ENCODE data around the gene NBPF26.
"Not testable (repeated sequence)": the region's sequence is repeated elsewhere in the genome, so short reads cannot be mapped to it uniquely, and the experiment has no call there.

NBPF26 gene

DNA sequence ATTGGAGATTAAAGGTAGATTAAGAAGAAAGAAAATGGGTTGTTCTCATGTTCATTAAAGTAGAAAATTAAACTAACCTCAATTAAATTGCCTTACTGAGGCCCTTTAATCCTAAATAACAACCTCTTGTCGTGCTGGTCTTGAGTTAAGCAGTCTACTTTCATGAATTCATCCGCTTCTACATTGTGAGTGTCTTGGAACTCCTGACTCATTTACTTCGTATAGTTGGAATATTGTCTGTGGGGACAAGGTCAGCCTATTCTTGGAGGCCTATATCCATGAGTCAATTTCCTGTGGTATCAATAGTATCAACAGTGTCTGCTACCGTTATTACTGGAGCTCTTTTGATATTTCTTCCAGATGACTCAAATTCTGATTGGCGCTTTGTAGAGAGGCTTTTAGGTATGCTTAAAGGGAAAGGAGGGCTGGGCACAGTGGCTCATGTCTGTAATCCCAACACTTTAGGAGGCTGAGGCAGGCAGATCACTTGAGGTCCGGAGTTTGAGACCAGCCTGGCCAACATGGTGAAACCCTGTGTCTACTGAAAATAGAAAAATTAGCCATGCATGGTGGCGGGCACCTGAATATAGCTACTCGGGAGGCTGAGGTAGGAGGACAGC lies 136.0 kb downstream of the NBPF26 start:
- not testable (repeated sequence) for DNase-seq

DNA sequence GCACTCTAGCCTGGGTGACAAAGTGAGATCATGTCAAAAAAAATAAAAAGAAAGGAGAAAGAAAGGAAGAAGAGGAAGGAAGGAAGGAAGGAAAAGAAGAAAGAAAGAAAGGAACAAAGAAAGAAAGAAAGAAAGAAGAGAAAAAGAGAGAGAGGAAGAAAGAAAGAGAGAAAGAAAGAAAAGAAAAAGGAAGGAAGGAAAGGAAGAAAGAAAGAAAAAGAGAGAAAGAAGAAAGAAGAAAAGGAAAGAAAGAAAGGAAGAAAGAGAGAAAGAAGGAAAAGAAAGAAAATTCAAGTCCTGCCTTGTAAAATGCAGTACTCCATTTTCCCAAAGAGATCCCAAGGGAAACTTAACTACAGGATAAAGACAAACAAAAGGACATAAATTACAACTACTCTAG lies 154.5 kb downstream of the NBPF26 start:
- not testable (repeated sequence) for DNase-seq

DNA sequence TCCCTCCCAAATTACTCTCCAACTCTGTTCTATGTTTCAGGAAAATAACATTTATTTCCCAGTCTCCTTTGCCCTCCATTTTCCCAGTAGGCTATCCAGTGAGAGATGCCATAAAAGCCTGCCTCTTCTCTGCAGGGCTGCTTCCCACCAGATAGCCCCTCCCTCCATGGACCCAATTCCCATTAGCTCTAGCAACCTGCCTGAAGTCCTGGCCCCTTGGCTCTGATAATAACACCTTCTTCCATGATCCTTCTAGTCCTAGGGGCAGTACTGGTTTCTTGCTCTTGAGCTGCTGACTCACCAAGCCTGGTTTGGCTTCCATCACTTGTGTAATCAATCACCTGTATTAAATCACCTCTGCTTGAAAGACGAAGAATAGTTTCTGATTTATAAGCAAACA lies 156.3 kb downstream of the NBPF26 start:
- DNase-seq: not testable (repeated sequence)

DNA sequence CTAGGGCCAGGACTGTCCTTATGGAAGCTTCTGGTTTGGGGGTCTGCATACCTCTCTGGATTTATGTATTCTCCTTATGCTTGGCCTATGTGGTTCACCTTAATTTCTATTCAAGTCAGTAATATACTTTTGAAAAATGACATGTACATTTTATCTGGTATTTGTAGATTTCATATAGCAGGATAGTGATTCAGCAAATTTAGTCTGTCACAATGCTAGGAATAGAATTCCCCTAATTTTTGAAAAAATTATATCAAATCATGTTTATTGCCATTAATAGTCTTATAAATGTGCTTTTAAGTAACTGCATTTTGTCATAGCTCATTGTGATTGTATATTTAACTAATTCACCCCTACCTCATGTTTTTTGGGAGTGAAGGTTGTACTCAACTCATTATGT lies 158.2 kb downstream of the NBPF26 start:
- DNase-seq: not testable (repeated sequence)

All from DMS79 (cell line).